Cardiac fibroblast (primary cell): Measurements from ENCODE around the gene ARHGDIG.

Experiments
- DNase-seq, 2 donors: peaks; one replicate each; pipeline versions ENCODE4 v3.0.0 to v3.0.0-alpha.2; 2010; ENCODE audit warnings: low read depth in 2 of 2
- H3K4me3 ChIP-seq, 2 donors: replicated peaks in 1 of 2; 1 replicate in 1 of 2; 2 replicates in 1 of 2; pipeline ENCODE4 v1.5.1; 2011; ENCODE audit warnings: low read depth in 2 of 2, low read length in 2 of 2, mild to moderate bottlenecking in 2 of 2, moderate library complexity in 1 of 2
- TF ChIP-seq, protein P1 (sequence below): IDR thresholded peaks from one replicate; pipeline ENCODE4 v1.5.1; 2011; ENCODE audit warnings: low read depth, mild to moderate bottlenecking, low read length, inconsistent platforms

Gene ARHGDIG

DNA sequence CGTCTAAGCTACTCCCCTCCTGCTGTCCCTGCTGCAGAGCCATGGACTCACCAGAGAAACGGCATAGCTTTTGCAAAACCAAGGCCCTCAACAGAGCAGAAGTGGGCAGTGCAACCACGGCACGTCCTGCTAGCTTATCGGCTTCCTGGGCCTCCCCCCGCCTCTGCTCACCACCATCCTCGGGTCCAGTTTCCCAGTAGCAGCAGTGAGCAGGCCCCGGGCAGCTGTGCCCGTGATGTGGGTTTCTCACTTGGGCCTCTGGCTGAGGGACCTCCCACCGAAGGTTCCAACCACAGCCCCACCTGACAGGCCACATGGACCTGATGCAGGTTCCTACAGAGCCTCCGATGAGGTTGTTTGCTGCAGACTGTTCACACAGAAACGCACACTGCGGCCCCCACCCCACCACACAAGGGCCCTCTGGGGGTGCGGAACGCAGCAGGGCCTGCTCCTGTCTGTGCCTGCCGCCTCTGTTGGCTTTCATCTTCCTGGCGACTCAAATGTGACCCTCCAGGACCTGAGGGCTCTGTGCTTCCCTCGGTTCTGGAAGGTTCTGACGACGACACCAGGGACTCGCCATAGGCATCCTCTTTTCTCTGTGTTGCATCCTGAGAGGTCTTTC, 27.4 kb downstream of the ARHGDIG start:
- H3K4me3 ChIP-seq = no peak overlapping the region
- TF ChIP-seq, protein P1, sequence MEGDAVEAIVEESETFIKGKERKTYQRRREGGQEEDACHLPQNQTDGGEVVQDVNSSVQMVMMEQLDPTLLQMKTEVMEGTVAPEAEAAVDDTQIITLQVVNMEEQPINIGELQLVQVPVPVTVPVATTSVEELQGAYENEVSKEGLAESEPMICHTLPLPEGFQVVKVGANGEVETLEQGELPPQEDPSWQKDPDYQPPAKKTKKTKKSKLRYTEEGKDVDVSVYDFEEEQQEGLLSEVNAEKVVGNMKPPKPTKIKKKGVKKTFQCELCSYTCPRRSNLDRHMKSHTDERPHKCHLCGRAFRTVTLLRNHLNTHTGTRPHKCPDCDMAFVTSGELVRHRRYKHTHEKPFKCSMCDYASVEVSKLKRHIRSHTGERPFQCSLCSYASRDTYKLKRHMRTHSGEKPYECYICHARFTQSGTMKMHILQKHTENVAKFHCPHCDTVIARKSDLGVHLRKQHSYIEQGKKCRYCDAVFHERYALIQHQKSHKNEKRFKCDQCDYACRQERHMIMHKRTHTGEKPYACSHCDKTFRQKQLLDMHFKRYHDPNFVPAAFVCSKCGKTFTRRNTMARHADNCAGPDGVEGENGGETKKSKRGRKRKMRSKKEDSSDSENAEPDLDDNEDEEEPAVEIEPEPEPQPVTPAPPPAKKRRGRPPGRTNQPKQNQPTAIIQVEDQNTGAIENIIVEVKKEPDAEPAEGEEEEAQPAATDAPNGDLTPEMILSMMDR = no peak
- DNase-seq = no peak

DNA sequence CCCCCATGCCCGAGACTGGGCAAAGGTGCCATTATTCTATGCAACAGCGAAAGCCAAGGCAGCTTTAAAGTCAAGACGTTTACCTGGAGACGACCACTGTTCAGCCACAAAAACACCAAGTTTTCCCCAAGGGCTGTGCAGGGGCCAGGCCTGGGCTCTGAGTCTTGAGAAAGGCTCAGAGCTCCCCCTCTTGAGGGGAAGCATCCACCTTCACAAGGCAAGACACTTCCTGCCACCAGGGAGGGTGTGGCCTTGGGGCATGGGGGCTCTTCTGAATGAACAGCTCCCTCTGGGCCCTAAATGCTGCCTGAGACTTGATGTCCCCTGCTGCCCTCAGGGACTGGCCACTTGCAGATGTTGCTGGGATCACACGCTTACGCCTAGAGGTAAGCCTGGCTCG, 29.1 kb downstream of the ARHGDIG start:
- no peak overlapping the region for H3K4me3 ChIP-seq
- no peak for DNase-seq
- TF ChIP-seq, protein P1 = no peak

DNA sequence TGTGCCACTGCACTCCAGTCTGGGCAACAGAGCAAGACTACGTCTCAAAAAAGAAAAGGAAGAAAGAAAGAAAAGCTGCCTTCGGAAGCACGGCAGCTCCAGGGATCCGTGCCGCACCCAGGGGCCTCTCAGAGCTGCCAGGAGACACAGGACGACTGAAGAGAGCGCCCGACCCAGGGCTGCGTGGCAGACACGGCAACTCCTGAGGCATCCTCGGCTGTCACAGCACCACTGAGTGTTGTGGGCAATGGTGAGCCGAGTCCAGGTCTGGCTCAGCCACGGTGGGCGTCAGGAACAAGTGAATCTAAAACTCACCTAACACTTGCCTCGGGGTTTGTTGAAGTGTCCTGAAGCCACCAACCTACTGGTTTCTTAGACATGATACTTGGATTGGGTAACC, 31.3 kb downstream of the ARHGDIG start:
- TF ChIP-seq, protein P1 = no peak
- no peak overlapping the region for H3K4me3 ChIP-seq
- DNase-seq = no peak

DNA sequence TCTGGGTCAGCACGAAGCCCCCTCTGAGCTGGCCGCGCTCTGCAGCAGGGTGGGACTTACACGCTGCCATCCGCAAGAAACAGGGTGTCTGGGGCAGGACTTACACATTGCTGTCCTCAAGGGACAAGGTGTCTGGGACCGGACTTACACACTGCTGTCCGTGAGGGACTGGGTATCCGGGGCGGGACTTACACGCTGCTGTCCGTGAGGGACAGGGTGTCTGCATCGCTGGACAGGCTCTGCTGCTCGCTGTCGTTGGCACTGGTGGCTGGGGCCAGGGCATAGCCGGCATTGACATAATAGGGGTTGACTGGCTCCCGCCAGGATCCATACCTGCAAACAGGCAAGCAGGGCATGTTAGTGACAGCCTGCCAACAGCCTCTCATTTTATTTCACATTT, 34.0 kb downstream of the ARHGDIG start:
- TF ChIP-seq, protein P1 = no peak
- DNase-seq = no peak
- no peak overlapping the region for H3K4me3 ChIP-seq

DNA sequence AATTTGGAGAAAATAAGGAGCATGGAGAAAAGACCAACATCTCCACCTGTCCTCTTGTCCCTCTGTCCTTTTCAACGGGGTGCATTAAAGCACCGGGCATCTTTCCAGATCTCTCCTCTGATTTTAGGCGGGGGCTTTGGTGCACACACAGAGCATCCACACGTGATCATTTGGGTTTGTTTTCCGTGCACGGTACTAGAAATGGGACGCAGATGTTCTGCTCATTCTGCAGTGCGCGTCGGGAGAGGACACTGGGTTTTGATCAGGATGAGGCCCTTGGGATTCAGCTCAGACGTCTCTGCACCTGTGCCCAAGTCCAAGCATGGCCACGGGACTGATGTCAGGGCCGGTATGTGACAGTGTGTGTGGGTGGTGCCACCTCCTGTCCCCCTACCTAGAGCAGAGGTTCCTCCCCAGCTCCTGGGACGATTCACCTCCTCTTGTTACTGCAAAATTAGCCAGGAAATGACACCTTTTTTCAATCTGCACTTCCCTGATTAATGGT, 34.5 kb downstream of the ARHGDIG start:
- no peak overlapping the region for H3K4me3 ChIP-seq
- TF ChIP-seq, protein P1 = no peak
- no peak for DNase-seq

DNA sequence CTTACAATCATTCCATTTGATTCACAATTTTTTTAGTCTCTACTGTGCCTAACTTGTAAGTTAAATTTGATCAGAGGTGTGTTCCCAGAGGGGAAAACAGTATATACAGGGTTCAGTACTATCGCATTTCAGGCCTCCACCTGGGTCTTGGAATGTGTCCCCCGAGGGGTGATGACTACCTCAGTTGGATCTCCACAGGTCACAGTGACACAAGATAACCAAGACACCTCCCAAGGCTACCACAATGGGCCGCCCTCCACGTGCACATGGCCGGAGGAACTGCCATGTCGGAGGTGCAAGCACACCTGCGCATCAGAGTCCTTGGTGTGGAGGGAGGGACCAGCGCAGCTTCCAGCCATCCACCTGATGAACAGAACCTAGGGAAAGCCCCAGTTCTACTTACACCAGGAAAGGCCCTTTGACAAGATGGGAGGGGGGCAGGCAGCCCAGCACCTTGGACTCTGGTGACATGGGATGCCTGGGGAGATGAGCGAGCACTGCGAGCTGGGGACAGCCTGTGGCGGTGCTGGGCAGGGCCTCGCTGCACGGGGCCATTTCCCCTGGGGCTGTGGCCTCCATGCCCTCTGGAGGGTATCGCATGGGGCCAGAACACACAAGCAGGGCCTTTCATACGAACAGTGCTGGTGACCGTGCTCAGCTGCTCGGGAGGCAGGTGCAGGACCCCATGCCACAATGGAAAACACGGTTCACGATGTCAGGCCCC, 36.5 kb downstream of the ARHGDIG start:
- TF ChIP-seq, protein P1 = no peak
- no peak overlapping the region for H3K4me3 ChIP-seq
- DNase-seq = no peak
